ENCODE results near the gene RNF227. TPM values are rescaled to one million over a fixed set of nuclear protein-coding genes. Genes with fewer than 3 reads are reported as not detected.

RNF227 gene
- total and polyA plus RNA-seq, 2 experiments from 2014 or later, result 0.42 to 1.4 TPM

DNA sequence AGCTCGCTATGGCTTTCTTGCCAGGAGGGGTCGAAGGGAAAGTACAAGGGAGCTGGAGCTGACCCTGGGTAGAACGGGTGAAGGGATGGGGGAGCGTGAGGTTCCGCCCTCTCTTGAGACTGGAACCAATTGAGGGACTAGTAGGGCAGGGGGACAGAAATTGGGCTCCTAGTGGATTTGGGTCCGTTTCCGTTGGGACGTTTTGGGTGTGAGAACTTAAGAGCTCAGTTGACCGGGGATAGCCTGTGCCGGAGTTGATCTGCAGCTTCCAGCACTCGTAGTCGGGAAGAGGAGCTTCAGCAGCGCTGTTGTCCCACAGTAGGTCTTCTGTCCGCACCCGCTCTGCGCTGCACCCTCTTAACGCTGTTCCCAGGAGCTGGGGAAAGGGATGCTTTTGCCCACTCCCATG is 16.4 kb upstream of the RNF227 start (continued):
- TF ChIP-seq ZNF462 (CRISPR knock-in tag; IDR thresholded peaks at IDR 0.05), result no peak
- TF ChIP-seq NANOG (IDR thresholded peaks at IDR 0.05; ENCODE audit: borderline replicate concordance), result no peak
- TF ChIP-seq CREB1 (CRISPR knock-in tag; IDR thresholded peaks at IDR 0.05; ENCODE audit: low read depth), result no peak
- no peak for TF ChIP-seq EZH2phosphoT487 (IDR thresholded peaks at IDR 0.05; ENCODE audit: unreplicated experiment)

DNA sequence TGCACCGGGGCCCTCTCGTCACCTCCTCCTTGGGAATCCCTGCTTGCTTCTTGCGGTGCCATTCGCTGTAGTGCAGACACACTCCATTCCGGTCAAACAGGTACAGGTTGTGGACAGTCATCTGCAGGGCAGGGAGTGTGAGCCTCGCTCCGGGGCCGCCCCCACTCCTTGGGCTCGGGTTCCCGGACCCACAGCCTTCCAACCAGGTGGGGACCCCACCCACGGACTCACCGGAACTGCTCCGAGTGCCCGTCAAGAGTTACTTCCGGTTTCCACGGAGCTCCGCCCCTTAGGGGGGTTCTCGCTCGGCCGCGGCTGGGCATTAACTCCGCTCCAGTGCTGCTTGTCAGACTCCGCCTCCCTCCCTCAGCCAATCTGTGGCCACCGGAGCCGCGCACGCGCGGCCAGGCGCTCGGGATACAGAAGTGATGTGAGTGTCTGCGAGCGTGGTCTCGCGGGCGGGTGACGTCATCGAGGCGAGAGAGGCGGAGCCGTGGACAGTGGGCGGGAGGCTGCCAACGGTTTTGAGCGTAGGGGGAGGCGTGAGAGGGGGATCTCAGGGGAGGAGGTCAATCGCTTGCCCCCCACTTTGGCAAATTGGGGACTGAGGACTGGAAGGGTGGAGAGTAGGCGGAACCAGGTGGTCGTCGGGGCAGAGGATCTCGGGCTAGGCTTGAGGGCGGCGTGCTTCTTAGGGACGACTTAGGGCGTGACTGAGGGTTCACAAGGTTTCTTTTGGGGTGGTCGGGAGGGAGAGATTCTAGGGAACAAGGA is 15.8 kb upstream of the RNF227 start, which contains the start of the genes CNTROB and TRAPPC1:
Gene CNTROB (plus strand): TSS at position 498 of the 774 bp plus-strand sequence. CDS start 874 bp downstream, outside the sequence.
Gene TRAPPC1 (minus strand): TSS at position 238 of the 774 bp plus-strand sequence. CDS start 117 bp downstream, at position 121.
- Histone ChIP-seq H3K36me3 (ENCODE audit: insufficient read depth) (0 out of 2 replicates have a peak, but pooled peaks cover under 1% of the 10 kb centered on the region), H4K20me1 (replicated peaks; ENCODE audit: insufficient read depth) (peaks cover 12% of the 10 kb centered on the region), H3K4me2 (peak within 1 kb of the TSS; percentile 96), H3K27ac (ENCODE audit: low read depth) (no peak within 1 kb of the TSS), H3K9me2 (ENCODE audit: insufficient read depth) (no peaks in the 10 kb centered on the region), H3K4me3 (peak within 1 kb of the TSS; percentile 83), H3K27me3 (ENCODE audit: insufficient read depth) (peaks cover 34% of the 10 kb centered on the region), H3K79me2 (replicated peaks; ENCODE audit: insufficient read depth) (peaks cover 12% of the 10 kb centered on the region), H2AFZ (peak within 1 kb of the TSS; percentile 98), H3K4me1 (ENCODE audit: insufficient read depth) (peaks cover 19% of the 10 kb centered on the region), H3F3A (replicated peaks; ENCODE audit: low read depth) (no peaks in the 10 kb centered on the region)
- H3K9me3 Mint-ChIP-seq, result peaks cover 2% of the 10 kb centered on the region; the same call in 1 of the 3 replicates
- H3K4me3 Mint-ChIP-seq, result peak within 1 kb of the TSS; percentile 97
- H3K4me1 Mint-ChIP-seq, result peaks cover 27% of the 10 kb centered on the region
- DNase-seq (ENCODE audit: low spot score) (peak; percentile 98), ATAC-seq (peak; percentile 82)
- TF ChIP-seq POLR2AphosphoS5 (IDR thresholded peaks at IDR 0.05; ENCODE audit: low read depth), result peak; percentile 84
- TF ChIP-seq, protein P1, sequence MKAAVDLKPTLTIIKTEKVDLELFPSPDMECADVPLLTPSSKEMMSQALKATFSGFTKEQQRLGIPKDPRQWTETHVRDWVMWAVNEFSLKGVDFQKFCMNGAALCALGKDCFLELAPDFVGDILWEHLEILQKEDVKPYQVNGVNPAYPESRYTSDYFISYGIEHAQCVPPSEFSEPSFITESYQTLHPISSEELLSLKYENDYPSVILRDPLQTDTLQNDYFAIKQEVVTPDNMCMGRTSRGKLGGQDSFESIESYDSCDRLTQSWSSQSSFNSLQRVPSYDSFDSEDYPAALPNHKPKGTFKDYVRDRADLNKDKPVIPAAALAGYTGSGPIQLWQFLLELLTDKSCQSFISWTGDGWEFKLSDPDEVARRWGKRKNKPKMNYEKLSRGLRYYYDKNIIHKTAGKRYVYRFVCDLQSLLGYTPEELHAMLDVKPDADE (IDR thresholded peaks at IDR 0.05), result no peak
- peak; percentile 97 for TF ChIP-seq CREB1 (CRISPR knock-in tag; IDR thresholded peaks at IDR 0.05; ENCODE audit: low read depth)
- peak within 1 kb of the TSS; percentile 97 for H3K27ac Mint-ChIP-seq
- H3K36me3 Mint-ChIP-seq (ENCODE audit: low read depth), result peaks cover 15% of the 10 kb centered on the region
- H3K27me3 Mint-ChIP-seq (ENCODE audit: insufficient read depth, low read depth, poor library complexity), result peaks cover 35% of the 10 kb centered on the region

Data from GM23338 (cell line).